Measurements from ENCODE around the gene TREML4. TPM values are rescaled to one million over a fixed set of nuclear protein-coding genes. Genes with fewer than 3 reads are reported as not detected.
A peak's percentile ranks its signal among the peaks of the same experiment; 100 is the strongest.
"Not testable (repeated sequence)": the region's sequence is repeated elsewhere in the genome, so short reads cannot be mapped to it uniquely, and the experiment has no call there.

Gene TREML4
- total RNA-seq, result not detected

- no peak for DNase-seq
These were observed at the start of gene TREML4 for GRCh38 chr6:41228096-41228495. TREML4 (plus strand) TSS chr6:41228349; CDS start chr6:41228428, 79 bp downstream.

GRCh38 chr6:41179163-41179562, 49.0 kb upstream of the TREML4 start:
- DNase-seq, result no peak

GRCh38 chr6:41181566-41181965, 46.6 kb upstream of the TREML4 start:
- DNase-seq, result no peak

GRCh38 chr6:41182069-41183034, 45.8 kb upstream of the TREML4 start:
- peak; percentile 68 for DNase-seq

- no peak for DNase-seq
These were observed 43.4 kb upstream of the TREML4 start for GRCh38 chr6:41184761-41185160.

GRCh38 chr6:41186031-41186562, 42.1 kb upstream of the TREML4 start:
- no peak for DNase-seq

- no peak for DNase-seq
These were observed 39.9 kb upstream of the TREML4 start for GRCh38 chr6:41187924-41188886.

GRCh38 chr6:41189046-41189445, 39.1 kb upstream of the TREML4 start:
- DNase-seq, result not testable (repeated sequence)

GRCh38 chr6:41189967-41190366, 38.2 kb upstream of the TREML4 start:
- DNase-seq, result no peak

GRCh38 chr6:41190791-41191190, 37.4 kb upstream of the TREML4 start:
- DNase-seq, result no peak

- peak; percentile 46 for DNase-seq
These were observed 36.6 kb upstream of the TREML4 start for GRCh38 chr6:41191569-41191968.

- no peak for DNase-seq
These were observed 34.9 kb upstream of the TREML4 start for GRCh38 chr6:41193171-41193734.

- no peak for DNase-seq
These were observed 34.3 kb upstream of the TREML4 start for GRCh38 chr6:41193884-41194283.

GRCh38 chr6:41194386-41194785, 33.8 kb upstream of the TREML4 start:
- DNase-seq, result no peak

- no peak for DNase-seq
These were observed 30.9 kb upstream of the TREML4 start for GRCh38 chr6:41197234-41197633.

- no peak for DNase-seq
These were observed 28.4 kb upstream of the TREML4 start for GRCh38 chr6:41199552-41200246.

- DNase-seq, result no peak
These were observed 27.8 kb upstream of the TREML4 start for GRCh38 chr6:41200296-41200900.

GRCh38 chr6:41200901-41201763, 27.0 kb upstream of the TREML4 start, which contains the start of gene TREML2:
TREML2 (minus strand) TSS chr6:41201149; CDS start chr6:41201008, 141 bp downstream.
- DNase-seq, result no peak

- no peak for DNase-seq
These were observed 26.4 kb upstream of the TREML4 start for GRCh38 chr6:41201764-41202173.

- no peak for DNase-seq
These were observed 24.0 kb upstream of the TREML4 start for GRCh38 chr6:41204156-41204555.
